IPS-20b (cell line): ENCODE measurements around the gene ARHGAP25.

ENCODE experiments used
- H3K27ac ChIP-seq: one replicate; pipeline ENCODE4 v1.5.1; 2013; ENCODE audit warnings: low read length
- H3K27me3 ChIP-seq: 2 replicates; pipeline ENCODE4 v1.6.1; 2013; ENCODE audit warnings: mild to moderate bottlenecking, low read length, inconsistent platforms; ENCODE audit not compliant: insufficient read depth
- H3K36me3 ChIP-seq: 2 replicates; pipeline ENCODE4 v1.6.1; 2013; ENCODE audit warnings: low read depth, mild to moderate bottlenecking, inconsistent platforms, low read length, moderate library complexity; ENCODE audit not compliant: insufficient read depth
- H3K4me1 ChIP-seq: 2 replicates; pipeline ENCODE4 v1.6.1; 2013; ENCODE audit warnings: mild to moderate bottlenecking, control low read depth, inconsistent platforms, low read length, moderate library complexity; ENCODE audit not compliant: insufficient read depth
- H3K4me3 ChIP-seq: 2 replicates; pipeline ENCODE4 v1.5.1; 2013; ENCODE audit warnings: mild to moderate bottlenecking, low read length, inconsistent platforms
- H3K9ac ChIP-seq: 2 replicates; pipeline ENCODE4 v1.6.1; 2013; ENCODE audit warnings: low read depth, mild to moderate bottlenecking, inconsistent platforms, low read length, moderate library complexity
- H3K9me3 ChIP-seq: 2 replicates; pipeline ENCODE4 v1.6.1; 2013; ENCODE audit warnings: mild to moderate bottlenecking, low read depth, low read length, inconsistent platforms; ENCODE audit not compliant: insufficient read depth

Gene ARHGAP25

GRCh38 chr2:68863996-68864395 lies 129.4 kb downstream of the ARHGAP25 start:
- peaks cover under 1% of the 10 kb centered on the region; the same call in 1 of the 2 replicates for H3K4me1 ChIP-seq

GRCh38 chr2:68865108-68865507 lies 130.5 kb downstream of the ARHGAP25 start:
- Histone ChIP-seq H3K36me3 (no peaks in the 10 kb centered on the region), H3K27me3 (no peaks in the 10 kb centered on the region), H3K4me3 (no peak overlapping the region), H3K4me1 (no peaks in the 10 kb centered on the region), H3K27ac (no peak overlapping the region), H3K9me3 (no peaks in the 10 kb centered on the region), H3K9ac (no peak overlapping the region)

More at GRCh38 chr2:68863996-68864395, 129.4 kb downstream of the ARHGAP25 start:
- Histone ChIP-seq H3K36me3 (no peaks in the 10 kb centered on the region), H3K27ac (no peak overlapping the region), H3K4me3 (no peak overlapping the region), H3K9me3 (no peaks in the 10 kb centered on the region), H3K27me3 (no peaks in the 10 kb centered on the region), H3K9ac (no peak overlapping the region)

DNA sequence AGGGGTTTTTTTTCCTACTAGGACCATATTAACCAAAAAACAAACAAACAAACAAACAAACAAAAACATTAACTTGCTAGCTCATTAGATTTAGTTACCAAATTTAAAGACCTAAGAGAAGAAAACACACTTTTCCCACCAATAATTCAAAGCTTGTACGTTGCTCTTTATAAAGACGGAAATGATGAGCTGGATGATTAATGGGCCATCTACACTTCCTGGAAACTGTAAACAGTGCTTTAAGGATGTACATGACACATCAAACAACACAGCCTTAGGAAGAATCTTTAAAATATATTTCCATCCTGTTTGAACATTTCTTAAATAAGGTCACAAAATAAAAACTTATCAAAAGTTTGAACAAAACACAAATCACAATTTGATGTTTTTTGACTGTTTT lies 135.6 kb downstream of the ARHGAP25 start:
- Histone ChIP-seq H3K9ac (no peak overlapping the region), H3K27me3 (no peaks in the 10 kb centered on the region), H3K27ac (no peak overlapping the region), H3K4me1 (no peaks in the 10 kb centered on the region), H3K9me3 (no peaks in the 10 kb centered on the region), H3K4me3 (no peak overlapping the region), H3K36me3 (no peaks in the 10 kb centered on the region)

GRCh38 chr2:68871159-68871764 lies 136.7 kb downstream of the ARHGAP25 start, which contains the start of gene BMP10:
TSS of gene BMP10 (minus strand) at chr2:68871397. CDS start at chr2:68871358, 39 bp downstream.
- no peaks in the 10 kb centered on the region for H3K4me1 ChIP-seq
- no peak within 1 kb of the TSS for H3K9ac ChIP-seq
- H3K27me3 ChIP-seq: no peaks in the 10 kb centered on the region
- H3K36me3 ChIP-seq: no peaks in the 10 kb centered on the region
- no peaks in the 10 kb centered on the region for H3K9me3 ChIP-seq
- no peak within 1 kb of the TSS for H3K4me3 ChIP-seq
- H3K27ac ChIP-seq: no peak within 1 kb of the TSS
